ENCODE results near the gene LRRC51.

LRRC51 gene

GRCh38 chr11:72078477-72078876, 2.2 kb upstream of the LRRC51 start:
- H3K4me3 ChIP-seq (ENCODE audit: low read length), result no peak overlapping the region
- no peaks in the 10 kb centered on the region for H3K27me3 ChIP-seq (ENCODE audit: control insufficient read depth, insufficient read depth, low read length)
- peaks cover 3% of the 10 kb centered on the region for H3K4me1 ChIP-seq (ENCODE audit: control insufficient read depth, insufficient read depth, low read length)
- no peaks in the 10 kb centered on the region for H3K36me3 ChIP-seq (ENCODE audit: control insufficient read depth, insufficient read depth, low read length)
- H3K9ac ChIP-seq (ENCODE audit: low read length), result no peak overlapping the region
- H3K27ac ChIP-seq (ENCODE audit: low read depth, low read length), result peak overlapping the region; percentile 55

DNA sequence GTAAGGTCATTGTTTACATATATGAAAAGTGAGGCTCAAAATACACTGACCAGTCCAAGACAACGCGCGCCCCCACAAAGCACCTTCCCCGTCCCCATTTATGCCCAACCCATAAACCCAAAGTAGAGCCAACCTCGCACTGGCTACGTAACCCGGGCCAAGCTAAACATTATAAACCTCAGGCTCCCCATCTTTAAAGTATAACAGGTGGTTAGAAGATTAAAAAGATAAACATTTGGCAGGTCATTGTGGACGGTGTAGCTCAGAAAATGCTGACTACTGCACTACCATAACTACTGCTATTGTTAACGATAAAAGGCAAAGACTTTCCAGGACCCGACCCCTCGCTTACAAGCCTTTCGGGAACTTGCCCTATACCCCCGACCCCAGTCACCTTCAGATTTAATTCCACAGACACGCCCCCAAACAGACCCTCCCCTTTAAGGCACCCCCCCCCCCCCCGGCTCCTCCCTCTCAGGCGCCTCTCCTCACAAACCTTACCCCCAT, 778 bp upstream of the LRRC51 start:
- Histone ChIP-seq H3K4me3 (ENCODE audit: low read length) (peak overlapping the region; percentile 83), H3K36me3 (ENCODE audit: control insufficient read depth, insufficient read depth, low read length) (no peaks in the 10 kb centered on the region), H3K4me1 (ENCODE audit: control insufficient read depth, insufficient read depth, low read length) (peaks cover 3% of the 10 kb centered on the region), H3K27ac (ENCODE audit: low read depth, low read length) (peak overlapping the region; percentile 84), H3K9ac (ENCODE audit: low read length) (peak overlapping the region; percentile 12), H3K27me3 (ENCODE audit: control insufficient read depth, insufficient read depth, low read length) (no peaks in the 10 kb centered on the region)

GRCh38 chr11:72081184-72081644, 564 bp downstream of the LRRC51 start:
- H3K4me1 ChIP-seq (ENCODE audit: control insufficient read depth, insufficient read depth, low read length), result peaks cover 3% of the 10 kb centered on the region
- H3K4me3 ChIP-seq (ENCODE audit: low read length), result peak overlapping the region; percentile 83
- peak overlapping the region; percentile 16 for H3K9ac ChIP-seq (ENCODE audit: low read length)
- H3K27ac ChIP-seq (ENCODE audit: low read depth, low read length), result peak overlapping the region; percentile 72
- H3K27me3 ChIP-seq (ENCODE audit: control insufficient read depth, insufficient read depth, low read length), result no peaks in the 10 kb centered on the region
- no peaks in the 10 kb centered on the region for H3K36me3 ChIP-seq (ENCODE audit: control insufficient read depth, insufficient read depth, low read length)

GRCh38 chr11:72081821-72082453, 1.3 kb downstream of the LRRC51 start:
- H3K27me3 ChIP-seq (ENCODE audit: control insufficient read depth, insufficient read depth, low read length), result no peaks in the 10 kb centered on the region
- H3K4me3 ChIP-seq (ENCODE audit: low read length), result no peak overlapping the region
- H3K4me1 ChIP-seq (ENCODE audit: control insufficient read depth, insufficient read depth, low read length), result peaks cover 3% of the 10 kb centered on the region
- no peak overlapping the region for H3K9ac ChIP-seq (ENCODE audit: low read length)
- H3K27ac ChIP-seq (ENCODE audit: low read depth, low read length), result no peak overlapping the region
- no peaks in the 10 kb centered on the region for H3K36me3 ChIP-seq (ENCODE audit: control insufficient read depth, insufficient read depth, low read length)

GRCh38 chr11:72083414-72083813, 2.8 kb downstream of the LRRC51 start:
- Histone ChIP-seq H3K9ac (ENCODE audit: low read length) (no peak overlapping the region), H3K4me1 (ENCODE audit: control insufficient read depth, insufficient read depth, low read length) (peaks cover 3% of the 10 kb centered on the region), H3K36me3 (ENCODE audit: control insufficient read depth, insufficient read depth, low read length) (peaks cover 1% of the 10 kb centered on the region), H3K27me3 (ENCODE audit: control insufficient read depth, insufficient read depth, low read length) (no peaks in the 10 kb centered on the region), H3K27ac (ENCODE audit: low read depth, low read length) (no peak overlapping the region), H3K4me3 (ENCODE audit: low read length) (no peak overlapping the region)

GRCh38 chr11:72084076-72084475, 3.4 kb downstream of the LRRC51 start:
- H3K4me3 ChIP-seq (ENCODE audit: low read length), result no peak overlapping the region
- H3K27me3 ChIP-seq (ENCODE audit: control insufficient read depth, insufficient read depth, low read length), result no peaks in the 10 kb centered on the region
- no peak overlapping the region for H3K27ac ChIP-seq (ENCODE audit: low read depth, low read length)
- H3K36me3 ChIP-seq (ENCODE audit: control insufficient read depth, insufficient read depth, low read length), result peaks cover 4% of the 10 kb centered on the region
- peaks cover 3% of the 10 kb centered on the region for H3K4me1 ChIP-seq (ENCODE audit: control insufficient read depth, insufficient read depth, low read length)
- H3K9ac ChIP-seq (ENCODE audit: low read length), result no peak overlapping the region

- H3K4me1 ChIP-seq (ENCODE audit: control insufficient read depth, insufficient read depth, low read length), result peaks cover 3% of the 10 kb centered on the region
- no peaks in the 10 kb centered on the region for H3K27me3 ChIP-seq (ENCODE audit: control insufficient read depth, insufficient read depth, low read length)
- peaks cover 10% of the 10 kb centered on the region for H3K36me3 ChIP-seq (ENCODE audit: control insufficient read depth, insufficient read depth, low read length)
- H3K4me3 ChIP-seq (ENCODE audit: low read length), result no peak overlapping the region
- no peak overlapping the region for H3K27ac ChIP-seq (ENCODE audit: low read depth, low read length)
- no peak overlapping the region for H3K9ac ChIP-seq (ENCODE audit: low read length)
Measured at GRCh38 chr11:72084965-72085364, 4.3 kb downstream of the LRRC51 start.

DNA sequence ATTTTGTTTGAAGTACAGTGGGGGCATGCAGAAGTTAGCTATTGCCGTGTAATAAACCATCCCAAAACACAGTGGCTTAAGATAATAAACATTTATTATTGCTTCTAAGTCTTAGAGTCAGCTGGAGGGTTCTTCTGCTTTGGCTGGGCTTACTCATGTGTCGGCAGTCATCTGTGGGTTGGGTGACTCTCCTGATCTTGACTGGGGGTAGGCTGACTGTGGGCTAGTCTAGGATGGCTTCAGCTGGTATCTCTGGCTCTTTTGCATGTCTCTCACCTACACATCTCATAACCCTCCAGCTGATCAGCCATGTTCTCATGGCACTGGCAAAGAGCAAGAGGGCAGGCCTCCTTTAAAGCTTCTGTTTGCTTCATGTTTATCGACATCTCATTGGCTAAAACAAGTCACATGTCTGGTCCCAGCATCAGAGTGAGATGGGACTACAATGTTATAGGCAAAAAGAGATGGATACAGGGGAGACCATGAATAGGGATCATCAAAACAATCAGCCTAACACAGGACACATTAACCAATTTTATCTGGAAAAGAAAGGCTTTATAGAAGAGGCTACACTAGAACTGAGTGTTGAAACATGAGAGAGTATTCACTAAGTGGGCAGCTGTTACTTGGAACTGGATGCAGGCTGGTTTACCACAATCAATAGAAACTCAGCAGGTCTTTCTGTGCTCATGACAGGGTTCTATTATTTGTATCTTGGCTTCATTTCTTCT, 5.1 kb downstream of the LRRC51 start:
- H3K4me3 ChIP-seq (ENCODE audit: low read length), result no peak overlapping the region
- peaks cover 3% of the 10 kb centered on the region for H3K4me1 ChIP-seq (ENCODE audit: control insufficient read depth, insufficient read depth, low read length)
- no peak overlapping the region for H3K27ac ChIP-seq (ENCODE audit: low read depth, low read length)
- no peaks in the 10 kb centered on the region for H3K27me3 ChIP-seq (ENCODE audit: control insufficient read depth, insufficient read depth, low read length)
- H3K36me3 ChIP-seq (ENCODE audit: control insufficient read depth, insufficient read depth, low read length), result peaks cover 10% of the 10 kb centered on the region
- no peak overlapping the region for H3K9ac ChIP-seq (ENCODE audit: low read length)

- Histone ChIP-seq H3K27me3 (ENCODE audit: control insufficient read depth, insufficient read depth, low read length) (no peaks in the 10 kb centered on the region), H3K27ac (ENCODE audit: low read depth, low read length) (no peak overlapping the region), H3K4me3 (ENCODE audit: low read length) (no peak overlapping the region), H3K36me3 (ENCODE audit: control insufficient read depth, insufficient read depth, low read length) (peaks cover 16% of the 10 kb centered on the region), H3K9ac (ENCODE audit: low read length) (no peak overlapping the region), H3K4me1 (ENCODE audit: control insufficient read depth, insufficient read depth, low read length) (no peaks in the 10 kb centered on the region)
Measured at GRCh38 chr11:72088076-72088808, 7.6 kb downstream of the LRRC51 start.

DNA sequence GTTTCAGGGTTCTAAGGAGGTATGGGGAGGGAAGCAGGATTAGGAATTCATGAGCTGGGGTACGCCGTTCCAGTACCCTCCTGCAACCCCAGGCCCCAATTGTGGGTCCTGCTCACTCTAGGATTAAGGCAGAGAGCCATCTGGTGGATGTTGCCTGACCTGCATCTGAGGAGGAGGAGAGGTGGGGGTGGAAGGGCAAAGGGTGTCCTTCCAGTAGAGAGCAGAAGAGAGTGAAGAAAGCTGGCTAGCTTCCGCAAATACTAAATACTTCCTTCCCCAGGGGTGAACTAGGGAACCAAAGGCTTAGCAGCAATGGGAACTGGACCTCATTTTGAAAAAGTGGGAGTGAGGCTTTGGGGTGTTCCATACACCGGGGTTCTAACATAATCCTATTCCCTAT, 10.6 kb downstream of the LRRC51 start:
- H3K9ac ChIP-seq (ENCODE audit: low read length), result no peak overlapping the region
- peaks cover 26% of the 10 kb centered on the region for H3K36me3 ChIP-seq (ENCODE audit: control insufficient read depth, insufficient read depth, low read length)
- no peaks in the 10 kb centered on the region for H3K4me1 ChIP-seq (ENCODE audit: control insufficient read depth, insufficient read depth, low read length)
- H3K27ac ChIP-seq (ENCODE audit: low read depth, low read length), result no peak overlapping the region
- no peak overlapping the region for H3K4me3 ChIP-seq (ENCODE audit: low read length)
- no peaks in the 10 kb centered on the region for H3K27me3 ChIP-seq (ENCODE audit: control insufficient read depth, insufficient read depth, low read length)

DNA sequence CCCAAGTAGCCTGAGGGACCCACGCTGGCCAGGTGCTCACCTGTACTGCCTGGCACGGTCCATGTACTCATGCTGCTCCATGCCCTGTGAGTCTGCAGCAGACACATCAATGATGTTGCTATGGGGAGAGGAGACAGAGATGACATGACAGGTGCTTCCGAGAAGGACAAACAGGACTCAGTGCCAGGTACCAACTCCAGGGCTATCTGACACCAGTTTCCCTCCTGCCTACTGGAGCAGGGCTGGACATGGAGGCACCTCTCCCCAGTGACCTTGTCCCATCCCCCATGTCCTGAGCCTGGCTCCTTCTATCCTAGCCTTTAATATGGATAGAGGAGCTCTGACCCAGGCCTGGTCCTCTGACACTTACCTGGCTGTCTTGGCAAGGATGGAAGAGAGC, 18.1 kb downstream of the LRRC51 start:
- Histone ChIP-seq H3K9ac (ENCODE audit: low read length) (no peak overlapping the region), H3K36me3 (ENCODE audit: control insufficient read depth, insufficient read depth, low read length) (peaks cover 25% of the 10 kb centered on the region)

DNA sequence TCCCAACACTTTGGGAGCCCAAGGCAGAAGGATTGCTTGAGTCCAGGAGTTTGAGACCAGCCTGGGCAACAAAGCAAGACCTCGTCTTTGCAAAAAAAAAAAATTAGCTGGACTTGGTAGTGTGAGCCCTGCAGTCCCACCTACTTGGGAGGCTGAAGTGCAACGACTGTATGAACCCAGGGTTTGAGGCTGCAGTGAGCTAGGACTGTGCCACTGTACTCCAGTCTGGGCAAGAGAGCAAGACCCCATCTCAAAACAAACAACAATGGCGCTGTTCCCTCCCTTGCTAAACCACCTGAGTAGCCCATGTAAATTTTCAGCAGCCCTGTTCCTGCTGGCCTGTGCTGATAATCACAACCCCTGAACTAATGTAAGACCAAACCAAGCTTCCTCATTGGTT, 19.4 kb downstream of the LRRC51 start:
- Histone ChIP-seq H3K36me3 (ENCODE audit: control insufficient read depth, insufficient read depth, low read length) (peaks cover 17% of the 10 kb centered on the region), H3K27me3 (ENCODE audit: control insufficient read depth, insufficient read depth, low read length) (no peaks in the 10 kb centered on the region), H3K27ac (ENCODE audit: low read depth, low read length) (no peak overlapping the region), H3K4me1 (ENCODE audit: control insufficient read depth, insufficient read depth, low read length) (peaks cover 19% of the 10 kb centered on the region), H3K9ac (ENCODE audit: low read length) (no peak overlapping the region), H3K4me3 (ENCODE audit: low read length) (no peak overlapping the region)

More for the DNA sequence above, 18.1 kb downstream of the LRRC51 start:
- Histone ChIP-seq H3K4me1 (ENCODE audit: control insufficient read depth, insufficient read depth, low read length) (peaks cover 18% of the 10 kb centered on the region), H3K27me3 (ENCODE audit: control insufficient read depth, insufficient read depth, low read length) (no peaks in the 10 kb centered on the region), H3K27ac (ENCODE audit: low read depth, low read length) (no peak overlapping the region), H3K4me3 (ENCODE audit: low read length) (no peak overlapping the region)
